IMR-90 (cell line): Measurements from ENCODE around the gene PRMT5. TPM values are rescaled to one million over a fixed set of nuclear protein-coding genes. Genes with fewer than 3 reads are reported as not detected.

ENCODE experiments used
- ATAC-seq: fragments of 200-7000 bp; cut with Tn5 transposase; 2 replicates; pipeline ENCODE4 v1.9.1; 2020; ENCODE audit warnings: low read depth, mild to moderate bottlenecking, moderate library complexity
- BruUV-seq: library from RNA; stranded (reverse); fragments of 400-500 nt; replicated peaks from 2 replicates; lab custom pipeline; 2021; lab: Mats Ljungman, UMichigan
- CTCF ChIA-PET: fragments of 300-600 bp; formaldehyde crosslinking; extraction: SDS; loops from one replicate; lab custom pipeline; 2021; ENCODE audit warnings: antibody characterized with exemption; lab: Yijun Ruan, JAX
- POLR2A ChIA-PET: fragments of 300-600 bp; sonication (Branson Sonifier 250); formaldehyde crosslinking; loops from one replicate; lab custom pipeline; 2022; ENCODE audit warnings: antibody characterized with exemption; ENCODE audit not compliant: unreplicated experiment; lab: Charles Lee
- DNase-seq: peaks from one replicate; pipeline ENCODE4 v3.0.0; 2013
- H2AFZ ChIP-seq: replicated peaks from 2 replicates; pipeline ENCODE3; 2013; ENCODE audit warnings: low read length, mild to moderate bottlenecking; ENCODE audit not compliant: poor library complexity
- H2AK5ac ChIP-seq: 2 replicates; pipeline ENCODE4 v1.6.1; 2013; ENCODE audit warnings: low read depth, low read length, inconsistent platforms
- H2AK9ac ChIP-seq: replicated peaks from 2 replicates; pipeline ENCODE3; 2013; ENCODE audit warnings: mild to moderate bottlenecking, low read depth, low read length, moderate library complexity; ENCODE audit not compliant: poor library complexity
- H2BK120ac ChIP-seq: 2 replicates; pipeline ENCODE4 v1.6.1; 2013; ENCODE audit warnings: low read depth, low read length, inconsistent platforms
- H2BK15ac ChIP-seq: 3 replicates; pipeline ENCODE4 v1.6.1; 2013; ENCODE audit warnings: low read depth, low read length, inconsistent platforms
- H2BK20ac ChIP-seq: 2 replicates; pipeline ENCODE4 v1.6.1; 2013; ENCODE audit warnings: low read depth, mild to moderate bottlenecking, inconsistent platforms, low read length, moderate library complexity
- H2BK5ac ChIP-seq: 2 replicates; pipeline ENCODE4 v1.6.1; 2013; ENCODE audit warnings: mild to moderate bottlenecking, low read depth, low read length, inconsistent platforms; ENCODE audit not compliant: poor library complexity, severe bottlenecking
- H3K14ac ChIP-seq: replicated peaks from 2 replicates; pipeline ENCODE4 v1.6.1; 2013; ENCODE audit warnings: low read depth, low read length, inconsistent platforms
- H3K18ac ChIP-seq: 2 replicates; pipeline ENCODE4 v1.6.1; 2013; ENCODE audit warnings: low read depth, low read length, control low read depth
- H3K23ac ChIP-seq: 2 replicates; pipeline ENCODE4 v1.6.1; 2013; ENCODE audit warnings: low read depth, low read length, inconsistent platforms
- H3K27ac ChIP-seq: 2 replicates; pipeline ENCODE4 v1.5.1; 2013; ENCODE audit warnings: mild to moderate bottlenecking, control low read depth, low read length; ENCODE audit not compliant: insufficient read depth
- H3K27me3 ChIP-seq: 2 replicates; pipeline ENCODE4 v1.6.1; 2013; ENCODE audit warnings: low read length; ENCODE audit not compliant: control insufficient read depth, insufficient read depth
- H3K36me3 ChIP-seq: 2 replicates; pipeline ENCODE4 v1.6.1; 2013; ENCODE audit warnings: low read length, mixed read lengths; ENCODE audit not compliant: control insufficient read depth, insufficient read depth
- H3K4ac ChIP-seq: 2 replicates; pipeline ENCODE4 v1.6.1; 2013; ENCODE audit warnings: low read depth, low read length, inconsistent platforms
- H3K4me1 ChIP-seq: 2 replicates; pipeline ENCODE4 v1.6.1; 2013; ENCODE audit warnings: low read length, mixed read lengths; ENCODE audit not compliant: control insufficient read depth, insufficient read depth
- H3K4me2 ChIP-seq: 2 replicates; pipeline ENCODE4 v1.6.1; 2013; ENCODE audit warnings: low read depth, mild to moderate bottlenecking, control low read depth, low read length, moderate library complexity
- H3K4me3 ChIP-seq: 2 replicates; pipeline ENCODE4 v1.5.1; 2013; ENCODE audit warnings: low read depth, mild to moderate bottlenecking, control low read depth, low read length, moderate library complexity; ENCODE audit not compliant: insufficient read depth
- H3K56ac ChIP-seq: 2 replicates; pipeline ENCODE4 v1.6.1; 2013; ENCODE audit warnings: low read length, inconsistent platforms; ENCODE audit not compliant: insufficient read depth; ENCODE audit errors: extremely low read depth
- H3K79me1 ChIP-seq, 2 experiments: 2 replicates each; pipeline ENCODE4 v1.6.1; 2013; ENCODE audit warnings: low read length in 2 of 2, inconsistent platforms in 1 of 2, low read depth in 1 of 2
- H3K9ac ChIP-seq: 2 replicates; pipeline ENCODE4 v1.6.1; 2013; ENCODE audit warnings: low read depth, low read length, control low read depth
- H3K9me1 ChIP-seq: 2 replicates; pipeline ENCODE4 v1.6.1; 2013; ENCODE audit warnings: low read length, inconsistent platforms; ENCODE audit not compliant: insufficient read depth
- H3K9me3 ChIP-seq: 2 replicates; pipeline ENCODE4 v1.6.1; 2013; ENCODE audit warnings: low read length; ENCODE audit not compliant: control insufficient read depth, insufficient read depth
- H4K20me1 ChIP-seq: 2 replicates; pipeline ENCODE4 v1.6.1; 2013; ENCODE audit warnings: low read length, inconsistent platforms; ENCODE audit not compliant: insufficient read depth
- H4K5ac ChIP-seq: 2 replicates; pipeline ENCODE4 v1.6.1; 2013; ENCODE audit warnings: mild to moderate bottlenecking, low read depth, low read length, control low read depth
- H4K8ac ChIP-seq, 2 experiments: 2 replicates each; pipeline ENCODE4 v1.6.1; 2013; ENCODE audit warnings: low read depth in 2 of 2, low read length in 2 of 2, control low read depth in 1 of 2, inconsistent platforms in 1 of 2
- H4K91ac ChIP-seq: 2 replicates; pipeline ENCODE4 v1.6.1; 2013; ENCODE audit warnings: low read depth, low read length, inconsistent platforms; ENCODE audit not compliant: insufficient read depth
- CHD1 ChIP-seq: IDR thresholded peaks from 2 replicates; pipeline ENCODE4 v1.6.1; 2012; ENCODE audit warnings: low read depth, low read length, improper control_type of control experiment
- FOS ChIP-seq: fragments of 150-350 bp; IDR thresholded peaks from 2 replicates; pipeline ENCODE4 v1.6.1; 2016; ENCODE audit warnings: low read depth, low read length
- MAZ ChIP-seq: IDR thresholded peaks from 2 replicates; pipeline ENCODE4 v1.6.1; 2012; ENCODE audit warnings: low read depth, mild to moderate bottlenecking, low read length, improper control_type of control experiment, moderate library complexity, borderline replicate concordance
- POLR2A ChIP-seq: IDR thresholded peaks from 2 replicates; pipeline ENCODE4 v1.6.1; 2012; ENCODE audit warnings: mild to moderate bottlenecking, low read depth, low read length
- WGBS, 2 experiments: methylation state at CpG; one replicate each; pipeline versions ENCODE4 v1.1.5 to v1.1.7; 2013; ENCODE audit warnings: missing lambda C conversion rate in 2 of 2; ENCODE audit not compliant: insufficient read length in 1 of 2; ENCODE audit errors: extremely low coverage in 2 of 2; 5-methylcytosine and 5-hydroxymethylcytosine counted together
- dilution Hi-C: fragments of 300-500 bp; cut with HindIII; formaldehyde crosslinking; loops from one replicate; pipeline ENCODE4 v1.14.3; 2018; ENCODE audit warnings: low sequenced_read_pairs; ENCODE audit not compliant: unreplicated experiment
- in situ Hi-C: fragments of 300-500 bp; cut with MboI; formaldehyde crosslinking; loops from 3 replicates; pipeline ENCODE4 v1.14.3; 2019; ENCODE audit warnings: low sequenced_read_pairs, inconsistent platforms, mixed read lengths
- intact Hi-C: fragments of 100-400 bp; cut with micrococcal nuclease; formaldehyde crosslinking; loops from 2 replicates; pipeline ENCODE4 v1.10.0; 2022
- polyA plus RNA-seq, 3 experiments: library from polyadenylated mRNA; depleted of rRNA; stranded (reverse); fragments of >200 nt; gene quantifications; 2 replicates each; pipeline ENCODE4 v1.2.3, GENCODE V29; 2012; ENCODE audit warnings: low replicate concordance in 1 of 3
- total RNA-seq: library from RNA; depleted of rRNA; stranded (reverse); fragments of >200 nt; gene quantifications from 2 replicates; pipeline ENCODE4 v1.2.3, GENCODE V29; 2012

The PRMT5 gene
- total and polyA plus RNA-seq, 2 of the 4 experiments (the other 2 are of a cell fraction): 99.3 to 136 TPM

DNA sequence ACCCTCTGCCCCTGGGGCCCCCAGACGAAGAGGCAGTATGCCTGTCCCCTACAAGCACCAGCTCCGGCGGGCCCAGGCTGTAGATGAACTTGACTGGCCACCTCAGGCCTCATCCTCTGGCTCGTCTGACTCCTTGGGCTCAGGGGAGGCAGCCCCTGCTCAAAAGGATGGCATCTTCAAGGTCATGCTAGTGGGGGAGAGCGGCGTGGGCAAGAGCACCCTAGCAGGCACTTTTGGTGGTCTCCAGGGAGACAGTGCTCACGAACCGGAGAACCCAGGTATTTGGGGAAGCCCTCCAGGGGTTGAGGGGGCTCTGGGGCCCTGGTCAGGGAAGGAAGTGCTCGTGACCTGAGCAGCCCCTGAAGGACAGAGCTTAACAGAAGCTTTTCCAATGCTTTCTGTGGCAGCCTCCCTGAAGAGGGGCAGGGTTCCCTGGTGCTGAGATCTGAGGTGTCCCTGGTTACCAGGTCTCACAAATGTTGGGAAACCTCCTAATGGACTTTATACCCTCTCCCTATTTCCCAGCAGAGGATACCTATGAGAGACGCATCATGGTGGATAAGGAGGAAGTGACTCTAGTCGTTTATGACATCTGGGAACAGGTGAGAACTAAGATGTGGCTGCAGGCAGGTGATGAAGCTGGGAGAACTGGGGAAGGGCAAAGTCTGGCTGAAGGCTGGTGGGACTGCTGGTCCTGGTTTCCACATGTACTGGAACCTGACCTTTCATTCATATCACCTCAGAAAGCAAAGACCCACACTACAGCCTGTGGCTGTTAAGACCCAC is 44.2 kb downstream of the PRMT5 start:
- no peak overlapping the region for H2AK5ac ChIP-seq
- no peaks in the 10 kb centered on the region for H3K27me3 ChIP-seq
- TF ChIP-seq CHD1: no peak
- TF ChIP-seq MAZ: no peak
- TF ChIP-seq POLR2A: no peak
- no peak for TF ChIP-seq FOS
- no peak overlapping the region for H3K27ac ChIP-seq
- no TSS peak for BruUV-seq
- no peak overlapping the region for H3K14ac ChIP-seq
- dilution Hi-C loops (no loop called here), in situ Hi-C loops (no loop called here), intact Hi-C loops (no loop called here)
- no peaks in the 10 kb centered on the region for H3K9me3 ChIP-seq
- no peak overlapping the region for H4K8ac ChIP-seq
- H3K4ac ChIP-seq: no peak overlapping the region
- H2BK20ac ChIP-seq: no peak overlapping the region
- H3K79me1 ChIP-seq: peaks cover 7 to 17% of the 10 kb centered on the region in 2 experiments; a peak in 3 of 4 replicates
- H4K91ac ChIP-seq: no peak overlapping the region
- ATAC-seq: no peak
- H2BK120ac ChIP-seq: no peak overlapping the region
- no peak overlapping the region for H2AFZ ChIP-seq
- no peaks in the 10 kb centered on the region for H3K36me3 ChIP-seq
- peaks cover 11% of the 10 kb centered on the region; the same call in 1 of the 2 replicates for H3K9me1 ChIP-seq
- no peak overlapping the region for H3K9ac ChIP-seq
- H3K56ac ChIP-seq: no peak overlapping the region
- ChIA-PET CTCF (interaction anchor here (1.8 kb wide), 1 partner anchor 15 kb away, joined by 7 read pairs; no protein-coding TSS in a partner anchor), POLR2A (no interaction called here)
- 93% methylated on average over 3 of the region's 11 CpGs; no CpG with 5 or more reads in 1 of the 2 experiments for WGBS, 2 experiments
- H2AK9ac ChIP-seq: peak overlapping the region; percentile 28
- no peak overlapping the region for H3K4me2 ChIP-seq
- no peak for DNase-seq
- H2BK15ac ChIP-seq: no peak overlapping the region
- no peak overlapping the region for H2BK5ac ChIP-seq
- H4K20me1 ChIP-seq: no peaks in the 10 kb centered on the region
- no peak overlapping the region for H4K5ac ChIP-seq
- H3K23ac ChIP-seq: no peak overlapping the region
- peaks cover 5% of the 10 kb centered on the region; the same call in 1 of the 2 replicates for H3K4me1 ChIP-seq
- no peak overlapping the region for H3K18ac ChIP-seq
- H3K4me3 ChIP-seq: no peak overlapping the region
